ENCODE measurements around the gene RAB14.

Gene RAB14

DNA sequence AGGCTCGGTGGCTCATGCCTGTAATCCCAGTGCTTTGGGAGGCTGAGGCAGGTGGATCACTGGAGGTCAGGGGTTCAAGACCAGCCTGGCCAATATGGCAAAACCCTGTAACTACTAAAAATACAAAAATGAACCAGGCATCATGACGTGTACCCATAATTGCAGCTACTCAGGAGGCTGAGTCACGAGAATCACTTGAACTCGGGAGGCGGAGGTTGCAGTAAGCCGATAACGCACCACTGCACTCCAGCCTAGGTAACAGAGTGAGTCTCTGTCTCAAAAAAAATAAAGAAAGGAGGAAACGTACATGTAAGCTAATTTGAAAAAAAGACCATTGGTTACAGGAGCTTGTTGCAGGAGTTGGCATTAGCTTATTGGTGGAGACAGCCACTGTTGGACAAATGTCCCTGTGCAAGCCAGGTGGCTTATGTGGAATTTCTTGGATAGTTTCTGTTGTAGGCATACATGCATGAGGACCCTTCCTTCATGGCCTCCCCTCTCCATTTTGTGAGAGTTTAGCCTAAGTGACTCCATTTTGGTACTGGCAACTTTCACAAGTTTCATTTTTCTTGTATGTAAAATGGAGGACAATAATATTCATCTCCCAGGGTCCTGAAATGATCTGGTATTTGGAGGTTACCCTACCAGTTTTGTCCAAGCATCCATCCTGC is 16.8 kb upstream of the RAB14 start:
- DNase-seq: no peak

DNA sequence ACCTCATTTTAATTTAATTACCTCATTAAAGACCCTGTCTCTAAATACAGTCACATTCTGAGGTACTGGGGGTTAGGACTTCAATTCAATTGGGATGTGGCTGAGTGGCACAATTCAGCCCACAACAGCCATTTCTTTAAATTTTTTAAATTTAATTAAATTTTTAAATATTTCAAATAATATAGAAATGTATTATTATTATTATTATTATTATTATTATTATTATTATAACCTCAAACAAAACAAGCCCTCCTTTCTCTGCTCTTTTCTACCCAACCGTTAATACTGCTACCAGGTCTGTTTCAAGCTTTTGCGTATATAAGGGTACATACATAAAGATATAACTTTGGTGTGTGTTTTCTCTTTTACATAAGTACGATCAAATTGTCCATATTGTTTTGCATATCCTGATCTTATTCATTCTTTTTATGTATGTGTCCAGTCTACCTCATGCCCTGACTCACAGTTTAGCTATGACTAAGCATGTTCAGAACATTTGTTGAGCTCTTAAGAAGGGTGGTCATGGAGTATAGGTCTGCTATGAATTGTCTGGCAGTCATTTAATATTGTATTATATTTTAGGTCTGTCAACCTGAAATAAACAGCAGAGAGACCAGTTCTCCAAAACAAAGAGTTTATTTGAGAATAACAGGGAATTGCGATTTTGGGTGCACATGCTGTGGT is 16.1 kb upstream of the RAB14 start:
- no peak for DNase-seq

DNA sequence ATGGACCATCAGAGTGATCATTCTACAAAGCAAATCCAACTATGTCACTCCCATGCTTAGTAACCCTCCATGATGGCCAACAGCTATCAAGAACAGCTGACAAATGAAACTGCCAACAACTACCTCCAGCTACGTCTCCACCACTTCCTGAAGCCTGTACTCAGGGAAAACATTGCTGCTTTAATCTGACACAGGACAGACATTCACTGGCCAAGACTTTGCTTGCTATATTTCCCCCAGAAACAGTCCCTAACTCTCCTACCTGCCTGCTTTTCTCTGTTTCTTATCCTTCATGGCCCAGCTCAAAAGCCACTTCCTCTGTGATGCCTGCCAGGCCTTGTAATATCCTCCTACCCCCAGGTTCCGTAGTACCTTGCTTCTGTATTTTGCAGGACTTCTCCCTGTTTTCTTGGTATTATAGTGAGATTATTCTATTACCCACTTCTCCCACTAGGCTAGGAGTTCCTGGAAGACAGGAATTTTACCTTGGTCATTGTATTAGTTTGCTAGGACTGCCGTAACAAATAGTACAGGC is 14.7 kb upstream of the RAB14 start:
- DNase-seq: no peak

DNA sequence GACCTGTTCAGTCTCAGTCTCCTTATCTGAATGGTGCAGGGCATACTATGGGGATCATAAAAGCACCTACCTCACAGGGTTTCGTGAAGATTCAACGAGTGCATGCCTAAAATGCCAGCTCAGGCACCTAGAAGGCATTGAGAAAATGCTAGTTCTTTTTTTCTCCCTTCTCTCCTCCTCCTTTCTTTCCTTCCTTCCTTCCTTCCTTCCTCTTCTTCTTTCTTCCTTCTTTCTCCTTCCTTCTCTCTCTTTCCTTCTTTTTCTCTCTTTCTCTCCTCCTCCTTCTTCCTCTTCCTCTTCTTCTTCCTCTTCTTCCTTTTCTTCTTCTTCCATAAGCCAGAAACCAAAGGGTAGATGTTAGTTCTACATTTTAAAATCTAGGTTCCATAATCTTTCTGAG is 12.3 kb upstream of the RAB14 start:
- no peak for DNase-seq

DNA sequence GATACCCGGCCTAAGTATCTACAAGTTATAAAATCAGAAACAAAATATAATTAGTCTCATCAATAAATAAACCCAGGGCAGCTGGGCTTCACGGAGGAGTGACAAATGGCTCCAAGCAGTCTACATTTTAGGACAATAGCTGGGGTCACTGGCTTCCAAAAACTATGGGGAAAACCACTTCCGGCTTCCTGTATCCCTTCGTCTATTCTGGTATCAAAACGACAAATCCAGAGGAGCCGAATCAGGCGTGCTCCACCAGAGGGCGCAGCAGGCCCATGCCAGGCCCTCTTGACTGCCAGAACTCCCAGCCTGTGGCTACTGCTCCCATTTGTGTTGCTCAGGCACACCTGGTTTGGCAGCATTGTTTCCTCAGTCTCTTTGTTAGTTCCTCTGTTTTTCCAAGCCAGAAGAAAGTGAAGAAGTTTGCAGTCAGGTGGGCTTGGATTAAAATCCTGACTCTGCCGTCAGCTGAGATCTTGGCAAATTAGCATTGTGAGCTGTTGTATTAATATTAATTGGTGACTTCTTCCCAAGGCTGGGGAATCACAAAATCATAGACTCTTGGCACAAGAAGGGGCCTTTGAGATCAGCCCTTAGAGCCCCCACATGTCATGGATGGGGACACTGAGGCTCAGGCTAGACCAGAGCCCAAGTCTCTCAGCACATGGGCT is 11.6 kb upstream of the RAB14 start:
- peak in 5 of 6 experiments; percentile 31 to 60 (median 51) for DNase-seq

DNA sequence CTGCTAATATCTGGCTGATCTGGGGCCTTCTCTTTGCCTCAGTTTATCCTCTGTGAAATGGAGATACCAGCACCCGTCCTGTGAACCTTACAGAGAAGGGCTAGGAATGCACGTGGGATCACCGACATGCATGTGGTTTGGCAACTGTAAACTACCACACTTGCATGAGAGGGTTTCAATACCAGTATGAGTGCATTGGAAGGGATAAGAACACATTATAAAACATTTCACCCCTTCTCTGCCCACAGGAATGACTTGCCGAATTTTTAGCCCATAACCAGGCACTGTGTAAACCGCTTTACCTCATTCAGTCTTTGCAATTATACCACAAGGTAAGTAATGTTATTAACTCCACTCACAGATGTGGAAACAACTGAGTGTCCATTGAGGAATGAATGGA is 8.9 kb upstream of the RAB14 start:
- DNase-seq: no peak

DNA sequence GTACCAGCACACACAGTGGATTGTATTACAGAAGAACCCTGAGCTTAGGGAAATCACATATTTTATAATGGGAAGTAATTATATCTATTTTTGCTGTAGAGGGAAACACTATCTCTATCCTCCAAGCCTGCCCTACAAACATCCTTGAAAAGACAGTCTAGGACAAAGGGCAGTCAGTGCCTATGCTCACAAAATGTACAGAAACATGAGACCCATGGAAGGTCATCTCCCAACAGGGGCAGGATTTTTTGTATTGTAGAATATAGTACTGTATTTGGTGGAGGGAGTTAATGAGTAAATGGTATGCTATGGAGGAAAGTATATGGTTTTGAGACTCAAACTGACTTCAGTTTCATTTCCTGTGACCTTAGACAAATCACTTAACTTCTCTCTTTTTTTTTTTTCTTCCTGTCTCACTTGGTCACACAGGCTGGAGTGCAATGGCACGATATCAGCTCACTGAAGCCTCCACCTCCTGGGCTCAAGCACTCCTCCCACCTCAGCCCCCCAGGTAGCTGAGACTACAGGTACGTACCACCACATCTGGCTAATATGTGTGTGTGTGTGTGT is 5.8 kb upstream of the RAB14 start:
- DNase-seq: no peak

DNA sequence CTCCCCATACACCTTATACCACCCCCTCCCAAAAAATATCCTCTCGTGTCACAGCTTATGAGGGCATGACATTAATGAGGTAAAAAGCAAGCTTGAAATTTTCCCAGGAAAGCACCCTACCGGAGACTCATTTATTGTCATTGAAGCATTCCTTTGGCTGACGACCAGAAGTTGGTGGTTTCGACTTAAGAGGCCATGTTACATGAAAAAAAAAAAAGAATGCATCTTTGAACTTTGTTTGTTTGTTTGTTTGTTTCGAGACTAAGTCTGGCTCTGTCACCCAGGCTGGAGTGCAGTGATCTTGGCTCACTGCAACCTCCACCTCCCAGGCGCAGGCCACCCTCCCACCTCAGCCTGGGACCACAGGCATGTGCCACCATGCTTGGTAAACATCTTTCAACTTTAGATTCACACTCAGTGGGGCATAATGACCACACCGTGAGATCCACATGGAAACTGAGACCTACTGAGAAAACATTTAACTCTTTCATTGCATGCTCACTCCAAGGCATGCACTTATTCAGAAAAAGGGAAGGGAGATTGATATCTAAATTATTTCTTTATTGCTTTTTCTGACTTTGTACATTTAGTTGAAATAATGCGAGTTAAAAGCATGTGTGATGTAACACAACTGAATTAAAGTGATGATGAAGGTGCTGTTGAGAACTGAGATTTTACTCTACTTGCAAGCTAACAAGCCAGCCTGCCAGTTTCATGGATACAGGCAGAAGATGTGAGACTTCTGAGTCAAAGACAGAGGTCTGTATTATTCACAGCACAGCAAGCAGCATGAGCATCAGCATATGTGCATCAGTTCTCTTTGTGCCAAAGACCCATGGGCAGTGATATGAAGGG is 5.1 kb upstream of the RAB14 start:
- DNase-seq: no peak

DNA sequence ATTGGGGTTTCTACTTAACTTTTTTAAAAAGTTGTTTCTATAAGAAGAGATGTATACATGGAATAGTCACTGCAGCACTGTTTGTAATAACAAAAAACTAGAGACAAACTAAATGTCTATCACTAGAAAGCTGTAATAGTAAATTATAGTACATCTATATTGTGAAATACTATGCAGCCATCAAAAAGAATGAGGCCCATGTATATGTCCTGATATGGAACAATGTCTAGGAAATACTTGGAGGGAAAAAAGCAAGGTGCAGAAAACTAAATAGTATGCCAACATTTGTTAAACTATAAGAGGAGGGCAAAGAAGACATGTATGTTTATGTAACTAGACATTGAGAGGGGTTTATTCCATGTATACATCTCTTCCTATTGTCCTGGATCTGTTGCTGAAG is 2.9 kb upstream of the RAB14 start:
- DNase-seq: no peak

DNA sequence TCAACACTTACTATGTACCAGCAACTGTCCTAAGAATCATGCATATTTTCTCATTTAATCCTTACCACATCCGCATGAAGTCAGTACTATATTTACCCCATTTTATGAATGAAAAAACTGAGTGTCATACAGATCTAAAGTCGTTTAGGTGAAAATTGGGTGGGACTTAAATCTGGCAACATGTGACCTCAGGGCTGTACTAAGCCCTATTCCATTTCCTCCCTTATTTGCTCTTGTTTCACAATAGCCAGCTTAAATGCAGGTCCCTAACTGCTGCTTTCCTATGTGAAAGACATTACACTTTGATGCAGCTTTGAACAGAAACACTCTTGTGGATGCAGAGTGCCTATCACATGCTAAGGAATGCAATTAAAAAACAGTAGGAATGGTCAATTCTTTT is 2.5 kb upstream of the RAB14 start:
- no peak for DNase-seq

DNA sequence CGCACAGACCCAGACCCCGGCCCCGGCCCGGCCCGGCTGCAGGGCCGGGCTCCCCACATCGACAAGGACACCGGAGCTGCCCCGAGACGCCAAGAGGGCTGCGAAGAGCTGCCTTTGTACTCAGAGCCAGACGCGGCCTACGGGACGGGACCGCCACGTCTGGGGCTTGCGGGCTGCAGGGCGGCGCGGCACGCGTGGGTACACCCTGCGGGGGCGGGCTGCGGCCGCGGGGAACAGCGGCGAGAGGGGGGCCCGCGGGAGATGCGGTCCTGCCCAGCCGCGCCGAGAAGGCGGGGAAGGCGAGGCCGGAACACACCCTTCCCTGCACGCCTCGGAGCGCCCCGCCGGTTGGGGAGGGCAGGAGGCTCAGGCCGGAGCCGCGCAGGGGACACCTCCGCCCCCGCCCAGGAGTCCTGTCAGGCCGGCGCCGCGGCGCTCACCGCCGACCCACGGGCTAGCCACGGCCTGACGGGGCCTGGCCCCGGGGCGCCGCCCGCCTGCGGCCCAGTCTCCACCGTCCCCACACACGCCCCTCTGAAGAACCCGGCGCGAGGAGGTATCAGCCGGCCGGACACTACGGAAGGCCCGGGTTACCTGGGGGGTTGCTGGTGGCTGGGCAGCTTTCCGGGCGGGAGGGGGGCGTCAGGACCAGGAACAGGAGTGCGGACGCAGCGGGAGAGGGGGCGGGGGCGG is 478 bp downstream of the RAB14 start:
- DNase-seq: peak in 5 of 6 experiments; percentile 27 to 54 (median 50)

DNA sequence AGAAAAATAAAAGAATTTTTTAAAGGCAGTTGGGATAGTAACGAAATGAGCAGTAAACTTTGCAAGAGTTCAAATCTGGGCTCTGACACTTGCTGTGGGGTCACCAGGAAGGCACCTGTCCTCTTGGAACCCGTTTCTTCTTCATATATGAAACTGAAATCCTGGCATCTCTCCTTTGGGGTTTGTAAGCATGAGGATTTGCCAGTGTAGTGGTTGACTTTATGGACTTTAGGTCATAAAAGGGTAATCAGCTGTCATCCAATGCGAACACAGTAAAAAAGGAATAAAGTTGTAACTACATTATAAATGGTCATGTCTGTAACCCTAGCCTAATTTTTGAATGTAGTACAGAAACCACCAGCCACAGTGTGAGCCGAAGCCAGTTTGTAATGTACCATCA is 1.3 kb downstream of the RAB14 start:
- no peak for DNase-seq

DNA sequence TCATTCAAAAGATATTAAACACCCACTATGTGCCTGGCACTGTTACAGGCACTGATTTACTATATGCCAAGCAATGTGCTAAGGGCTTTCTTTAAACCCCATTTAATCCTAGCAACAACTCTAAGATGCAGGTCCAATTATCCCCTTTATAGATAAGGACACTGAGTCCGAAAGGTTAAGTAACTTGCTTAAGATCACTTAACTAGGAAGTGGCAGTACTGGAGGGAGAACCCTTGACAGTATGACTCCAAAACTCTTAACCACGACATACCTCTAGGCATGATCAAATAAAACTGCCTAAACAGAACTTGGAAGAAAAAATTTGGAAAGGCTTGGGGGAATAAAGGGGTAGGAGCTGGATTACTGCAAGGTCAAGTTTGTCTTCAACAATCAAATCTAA is 1.7 kb downstream of the RAB14 start:
- DNase-seq: no peak

DNA sequence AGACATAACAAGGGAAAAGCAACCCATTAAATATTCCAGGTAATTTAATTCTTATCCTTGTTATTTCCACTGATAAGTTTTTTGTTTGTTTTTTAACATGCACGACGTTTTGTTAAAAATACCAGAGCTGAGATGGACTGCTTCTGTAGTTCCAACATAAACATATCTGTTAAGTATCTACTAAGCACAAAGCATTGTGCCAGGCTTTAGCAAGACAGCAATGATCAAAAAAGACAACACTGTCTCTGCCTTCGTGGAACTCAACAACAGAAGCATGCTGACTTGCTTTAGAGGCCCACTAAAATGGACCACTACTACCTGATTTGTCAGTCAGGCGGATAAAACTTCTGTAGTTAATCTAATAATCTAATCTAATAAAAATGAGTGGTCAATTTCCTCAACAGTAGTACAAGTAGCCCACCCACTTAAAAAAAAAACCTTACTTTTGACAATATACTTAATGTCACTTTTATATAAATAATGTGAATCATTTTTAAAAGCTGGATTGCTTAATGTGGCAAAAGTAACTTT is 3.1 kb downstream of the RAB14 start:
- no peak for DNase-seq

DNA sequence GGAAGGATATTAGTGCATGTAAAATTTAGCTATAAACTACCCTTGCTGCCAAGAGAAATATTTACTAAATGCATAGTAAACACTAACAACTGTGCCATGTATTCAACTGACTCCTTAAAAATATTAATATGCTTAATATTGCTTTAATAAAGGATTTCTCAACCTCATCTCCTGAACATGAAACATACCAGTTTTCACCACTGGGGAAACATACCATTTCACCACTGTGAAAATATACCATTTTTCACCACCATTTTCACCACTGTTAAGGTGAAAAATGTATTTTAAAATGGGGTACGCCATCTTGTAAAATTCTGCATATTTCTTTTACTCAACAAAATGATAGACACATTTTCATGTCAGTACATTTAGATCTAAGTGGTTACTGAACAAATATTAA is 4.5 kb downstream of the RAB14 start:
- no peak for DNase-seq

DNA sequence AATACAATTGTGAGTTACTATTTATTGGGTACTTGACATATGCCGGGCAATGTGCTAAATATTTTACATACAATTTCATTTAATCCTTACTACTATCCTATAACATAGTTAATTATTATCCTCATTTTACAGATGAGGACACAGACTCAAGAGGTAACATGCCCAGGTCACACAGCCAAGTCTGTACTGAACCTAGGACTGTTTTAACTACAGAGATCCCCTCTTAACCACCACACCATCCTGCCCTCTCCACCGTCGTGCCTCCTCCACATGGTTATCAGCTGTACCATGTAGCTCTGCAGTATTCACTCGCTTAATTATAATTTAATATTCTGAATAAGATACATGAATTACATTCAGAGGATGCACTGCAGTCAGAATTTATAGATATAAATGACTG is 5.3 kb downstream of the RAB14 start:
- no peak for DNase-seq

DNA sequence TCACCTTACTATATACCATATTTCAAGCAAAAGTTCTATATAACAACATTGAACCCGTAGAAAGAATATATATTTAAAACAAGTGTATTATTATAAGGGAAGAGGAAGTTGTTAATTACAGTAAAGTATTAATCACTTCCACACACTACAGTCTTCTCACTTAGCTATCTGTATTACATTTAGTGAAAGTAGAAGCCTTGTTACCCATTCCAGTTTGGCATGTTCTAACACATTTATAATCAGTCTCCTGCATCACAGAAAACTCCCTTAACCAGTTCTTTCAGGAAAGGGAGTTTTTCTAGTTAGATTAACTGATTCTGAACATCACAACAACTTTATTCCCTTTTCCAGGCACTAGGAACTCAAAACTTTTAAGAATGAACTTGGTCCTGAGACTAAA is 6.9 kb downstream of the RAB14 start:
- DNase-seq: no peak

DNA sequence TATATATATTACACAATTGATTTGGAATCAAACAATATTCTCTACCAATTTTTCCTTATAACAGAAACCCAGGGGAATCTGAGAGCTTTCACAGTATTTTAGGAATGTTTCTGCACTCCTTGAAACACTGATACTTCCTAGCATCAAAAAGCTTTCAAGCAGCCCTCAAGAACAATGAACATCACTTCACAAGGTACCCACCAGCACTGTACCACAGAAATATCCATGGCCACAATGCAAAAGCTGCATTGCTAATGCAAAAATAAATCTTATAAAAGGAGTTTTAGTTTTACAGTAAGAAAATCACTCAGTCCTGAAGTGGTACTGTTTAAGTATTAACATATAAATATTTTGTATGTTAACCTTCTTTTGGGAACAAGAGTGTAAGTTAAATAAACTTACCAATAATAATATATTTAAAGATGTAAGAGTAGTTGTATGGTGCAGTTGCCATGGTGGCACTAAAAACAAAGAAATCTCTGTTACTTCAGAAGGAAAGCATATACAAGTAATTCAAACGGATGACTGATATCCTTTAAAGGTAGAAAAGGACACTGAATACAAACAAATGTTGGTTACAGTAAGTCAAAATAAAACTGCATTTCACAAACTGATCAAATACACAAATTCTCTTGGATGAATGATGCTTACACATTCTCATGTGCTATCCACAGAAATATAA is 8.6 kb downstream of the RAB14 start:
- no peak for DNase-seq

DNA sequence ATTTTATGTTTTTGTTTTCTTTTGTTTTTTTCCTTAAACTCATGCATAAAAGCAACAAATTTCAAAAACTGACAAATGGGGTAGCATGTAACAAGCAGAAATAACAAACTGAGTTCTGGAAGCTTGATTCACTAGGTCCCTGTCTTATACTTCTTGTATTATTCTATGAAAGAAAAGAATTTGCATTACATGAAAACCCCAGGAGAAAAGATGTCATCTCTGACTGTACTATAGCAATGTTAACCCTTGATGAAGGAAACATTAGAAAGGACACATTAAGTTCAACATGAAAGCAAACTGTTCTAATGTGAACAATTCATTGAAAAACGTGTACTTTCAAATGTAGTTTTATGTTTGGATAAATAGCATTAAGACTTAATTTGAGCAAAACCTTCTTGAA is 9.2 kb downstream of the RAB14 start:
- no peak for DNase-seq

DNA sequence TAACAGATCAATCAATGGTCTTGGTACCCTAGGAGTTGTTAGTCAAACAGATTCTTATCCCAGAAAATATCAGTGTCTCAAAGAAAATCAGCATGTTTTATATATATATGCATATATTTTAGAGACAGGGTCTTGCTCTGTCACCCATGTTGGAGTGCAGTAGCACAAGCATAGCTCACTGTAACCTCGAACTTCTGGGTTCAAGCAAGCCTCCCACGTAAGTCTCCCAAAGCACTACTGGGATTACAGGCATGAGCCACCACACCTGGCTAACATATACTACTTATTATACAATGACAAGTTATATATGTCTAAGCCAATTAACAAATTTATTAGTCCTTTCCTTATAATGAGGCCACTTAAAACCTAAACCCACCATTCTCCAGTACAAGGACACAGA is 10.4 kb downstream of the RAB14 start:
- DNase-seq: no peak

DNA sequence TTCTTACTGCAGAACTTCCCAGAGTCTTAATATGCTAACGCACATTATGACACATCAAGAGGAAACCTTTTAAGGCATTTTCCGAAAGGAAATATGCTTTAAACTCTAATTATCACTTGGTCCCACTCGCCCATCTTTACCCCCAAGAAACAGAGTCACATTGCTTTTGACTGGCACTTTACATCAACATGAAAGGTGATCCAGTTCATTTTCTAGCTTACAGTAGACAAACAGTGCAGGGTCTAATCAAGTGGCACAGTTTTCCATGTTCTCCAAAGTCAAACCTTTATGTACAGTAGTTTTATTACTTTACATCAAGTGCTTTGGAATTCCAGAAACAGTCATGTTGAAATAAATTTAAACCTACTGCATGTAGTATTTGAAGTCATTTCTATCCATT is 12.0 kb downstream of the RAB14 start:
- no peak for DNase-seq
